LNCaP clone FGC (cell line): ENCODE results near the gene RNF128.
"Not testable (repeated sequence)": the region's sequence is repeated elsewhere in the genome, so short reads cannot be mapped to it uniquely, and the experiment has no call there.

Experiments
- DNase-seq: peaks from one replicate; pipeline ENCODE4 v3.0.0-alpha.2; 2011; ENCODE audit warnings: low read depth
- H3K4me3 ChIP-seq: 2 replicates; pipeline ENCODE4 v1.5.1; 2011; ENCODE audit warnings: mild to moderate bottlenecking, low read depth, low read length, control low read depth
- CTCF ChIP-seq: IDR thresholded peaks from 2 replicates; pipeline ENCODE4 v1.5.1; 2012; ENCODE audit warnings: mild to moderate bottlenecking; ENCODE audit not compliant: control insufficient read depth, insufficient read depth; ENCODE audit errors: extremely low read depth

The RNF128 gene

GRCh38 chrX:106742805-106743204 lies 16.3 kb downstream of the RNF128 start:
- no peak for TF ChIP-seq CTCF
- H3K4me3 ChIP-seq: no peak overlapping the region
- no peak for DNase-seq

GRCh38 chrX:106748377-106748776 lies 21.9 kb downstream of the RNF128 start:
- H3K4me3 ChIP-seq: no peak overlapping the region
- no peak for TF ChIP-seq CTCF
- DNase-seq: no peak

GRCh38 chrX:106751407-106751806 lies 24.9 kb downstream of the RNF128 start:
- TF ChIP-seq CTCF: no peak
- H3K4me3 ChIP-seq: no peak overlapping the region
- no peak for DNase-seq

- DNase-seq: no peak
- no peak overlapping the region for H3K4me3 ChIP-seq
- TF ChIP-seq CTCF: 0 out of 2 replicates have a peak, but pooled peaks have one; percentile 7
Measured at GRCh38 chrX:106752101-106752678, 25.7 kb downstream of the RNF128 start.

- not testable (repeated sequence) for H3K4me3 ChIP-seq, DNase-seq
Measured at GRCh38 chrX:106769288-106769687, 42.8 kb downstream of the RNF128 start.

GRCh38 chrX:106774981-106775380 lies 48.5 kb downstream of the RNF128 start:
- TF ChIP-seq CTCF: no peak
- no peak for DNase-seq

GRCh38 chrX:106780264-106780663 lies 53.8 kb downstream of the RNF128 start:
- DNase-seq: no peak
- H3K4me3 ChIP-seq: no peak overlapping the region
- TF ChIP-seq CTCF: no peak

More at GRCh38 chrX:106774981-106775380, 48.5 kb downstream of the RNF128 start:
- H3K4me3 ChIP-seq: no peak overlapping the region
